GM23248 (cell line): ENCODE data around the gene CFAP47.

Experiments used
- EZH2 ChIP-seq: fragments of 200-600 bp; sonication (generic); IDR thresholded peaks from 2 replicates; pipeline ENCODE4 v1.6.1; 2018; ENCODE audit warnings: antibody characterized with exemption, mild to moderate bottlenecking; ENCODE audit not compliant: insufficient read depth, poor library complexity, severe bottlenecking
- EZH2phosphoT487 ChIP-seq: fragments of 200-600 bp; sonication (generic); IDR thresholded peaks from 2 replicates; pipeline ENCODE4 v1.6.1; 2018; ENCODE audit warnings: antibody characterized with exemption, moderate library complexity, mild to moderate bottlenecking, low read depth; ENCODE audit not compliant: insufficient read depth

DNA sequence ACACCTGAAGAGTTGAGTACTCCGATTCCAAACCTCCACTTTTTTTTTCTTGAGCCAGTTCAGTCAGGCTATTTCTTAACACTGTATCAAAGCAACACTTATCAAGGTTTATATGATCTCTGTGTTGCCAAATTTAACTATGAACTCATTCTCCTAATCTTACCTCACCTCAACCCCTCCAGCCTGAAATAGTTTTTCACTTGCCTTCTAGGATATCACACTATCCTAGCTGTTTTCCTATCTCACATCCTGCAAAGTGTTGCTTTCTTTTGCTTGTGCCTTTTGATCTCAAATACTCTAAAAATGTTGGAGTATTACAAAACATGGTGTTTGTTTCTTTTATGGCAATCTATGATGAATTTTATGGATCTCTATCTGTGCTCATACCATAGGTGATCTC is 415.0 kb downstream of the CFAP47 start:
- no peak for TF ChIP-seq EZH2
- no peak for TF ChIP-seq EZH2phosphoT487
